Measurements from ENCODE around the gene ABCC8. TPM values are rescaled to one million over a fixed set of nuclear protein-coding genes. Genes with fewer than 3 reads are reported as not detected.

The ABCC8 gene
- total and polyA plus RNA-seq, 9 of the 15 experiments (the other 6 are each of a cell fraction or from before 2014, with no cell fraction given): not detected

GRCh38 chr11:17354601-17354991 lies 122.0 kb downstream of the ABCC8 start (continued):
- no peak for TF ChIP-seq E2F4 (CRISPR knock-in tag; IDR thresholded peaks at IDR 0.05; ENCODE audit: low read depth)
- TF ChIP-seq MTF1 (CRISPR knock-in tag; IDR thresholded peaks at IDR 0.05; ENCODE audit: borderline replicate concordance): no peak
- TF ChIP-seq NFATC3 (IDR thresholded peaks at IDR 0.05): no peak
- no peak for TF ChIP-seq DDX20 (tag; IDR thresholded peaks at IDR 0.05; ENCODE audit: low read depth)
- peak; percentile 48 for TF ChIP-seq CTCFL (IDR thresholded peaks at IDR 0.05; ENCODE audit: borderline replicate concordance, insufficient read depth, low read depth, low read length, poor library complexity, severe bottlenecking)
- no peak for TF ChIP-seq FUS (optimal IDR thresholded peaks at IDR 0.05; ENCODE audit: low read depth, low read length)
- TF ChIP-seq SRSF1 (IDR thresholded peaks at IDR 0.05; ENCODE audit: low read depth, low read length): no peak
- TF ChIP-seq ZNF408 (CRISPR knock-in tag; IDR thresholded peaks at IDR 0.05; ENCODE audit: low read depth): no peak
- TF ChIP-seq HSF4 (CRISPR knock-in tag; IDR thresholded peaks at IDR 0.05; ENCODE audit: borderline replicate concordance): no peak
- no peak for TF ChIP-seq ZFP1 (CRISPR knock-in tag; IDR thresholded peaks at IDR 0.05)
- no peak for TF ChIP-seq RAD51 (IDR thresholded peaks at IDR 0.05; ENCODE audit: borderline replicate concordance, low read depth)
- no peak for TF ChIP-seq NFIC (IDR thresholded peaks at IDR 0.05)
- TF ChIP-seq E2F1 (CRISPR knock-in tag; IDR thresholded peaks at IDR 0.05): no peak
- no peak for TF ChIP-seq ZBED1 (IDR thresholded peaks at IDR 0.05)
- TF ChIP-seq HNRNPUL1 (IDR thresholded peaks at IDR 0.05; ENCODE audit: low read length): no peak
- TF ChIP-seq CBFB (CRISPR knock-in tag; IDR thresholded peaks at IDR 0.05): no peak
- no peak for TF ChIP-seq NR2F6 (CRISPR knock-in tag; IDR thresholded peaks at IDR 0.05)
- peak; percentile 81 for TF ChIP-seq ESRRA (IDR thresholded peaks at IDR 0.05; ENCODE audit: borderline replicate concordance, low read depth)
- no peak for TF ChIP-seq ZNF398 (CRISPR knock-in tag; IDR thresholded peaks at IDR 0.05)
- no peak for TF ChIP-seq GATA2 (CRISPR knock-in tag; IDR thresholded peaks at IDR 0.05)
- no peak for TF ChIP-seq ERF (CRISPR knock-in tag; IDR thresholded peaks at IDR 0.05)
- TF ChIP-seq ZNF76 (CRISPR knock-in tag; IDR thresholded peaks at IDR 0.05; ENCODE audit: borderline replicate concordance): no peak
- TF ChIP-seq NR2C1 (IDR thresholded peaks at IDR 0.05): no peak
- TF ChIP-seq NR2C1 (tag; IDR thresholded peaks at IDR 0.05): 0 out of 2 replicates have a peak, but pooled peaks have one; percentile 33
- TF ChIP-seq LARP7 (IDR thresholded peaks at IDR 0.05): no peak
- no peak for TF ChIP-seq ZNF224 (CRISPR knock-in tag; IDR thresholded peaks at IDR 0.05)
